Activated CD8-positive, alpha-beta memory T cell treated with anti-CD3 and anti-CD28 coated beads for 1 hour (primary cell): ENCODE results near the gene IVD.

ENCODE experiments used
- DNase-seq, 2 donors: peaks; one replicate each; pipeline ENCODE4 v3.0.0-alpha.2; 2020; ENCODE audit warnings: low read depth in 1 of 2; ENCODE audit errors: extremely low read depth in 1 of 2

IVD gene

DNA sequence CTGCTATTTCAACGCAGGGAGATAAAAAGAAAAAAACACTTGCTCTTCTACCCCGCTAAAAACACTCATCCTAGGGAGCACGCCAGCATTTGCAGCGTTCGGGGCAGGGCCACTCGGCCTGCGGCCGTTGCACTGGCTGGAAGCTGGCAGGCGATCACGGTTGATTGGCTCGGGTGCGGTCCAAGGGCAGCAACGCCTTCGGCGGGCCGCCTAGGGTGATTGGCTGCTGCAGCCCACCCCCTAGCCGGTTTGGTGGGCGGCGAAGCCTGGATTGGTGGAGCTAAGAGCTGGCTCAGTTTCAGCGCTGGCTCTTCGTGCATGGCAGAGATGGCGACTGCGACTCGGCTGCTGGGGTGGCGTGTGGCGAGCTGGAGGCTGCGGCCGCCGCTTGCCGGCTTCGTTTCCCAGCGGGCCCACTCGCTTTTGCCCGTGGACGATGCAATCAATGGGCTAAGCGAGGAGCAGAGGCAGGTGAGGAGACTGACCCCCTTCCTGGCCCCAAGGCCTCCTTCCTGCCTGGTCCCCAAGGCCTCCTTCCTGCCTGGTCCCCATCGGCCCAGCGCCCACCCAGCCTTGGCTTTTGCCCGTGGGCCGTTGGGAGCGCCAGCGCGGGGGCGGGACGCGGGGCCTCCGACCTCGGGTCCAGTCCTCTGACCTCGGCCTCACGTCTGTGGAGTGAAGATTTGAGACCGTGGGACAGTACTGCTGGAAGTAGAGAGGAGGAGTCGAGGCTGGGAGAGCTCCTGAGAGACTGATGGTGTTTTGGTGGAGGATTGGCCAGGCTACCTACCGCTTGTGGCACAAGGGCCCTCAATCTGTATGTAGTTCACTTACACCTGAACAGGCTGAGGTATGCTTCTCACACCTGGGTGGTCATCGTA is at the start of gene IVD:
IVD (plus strand) TSS at position 295 of the 881 bp plus-strand sequence; CDS start at position 328, 33 bp downstream.
- peak; percentile 78 to 82 for DNase-seq

GRCh38 chr15:40355976-40356585 is 49.5 kb upstream of the IVD start:
- DNase-seq = no peak

DNA sequence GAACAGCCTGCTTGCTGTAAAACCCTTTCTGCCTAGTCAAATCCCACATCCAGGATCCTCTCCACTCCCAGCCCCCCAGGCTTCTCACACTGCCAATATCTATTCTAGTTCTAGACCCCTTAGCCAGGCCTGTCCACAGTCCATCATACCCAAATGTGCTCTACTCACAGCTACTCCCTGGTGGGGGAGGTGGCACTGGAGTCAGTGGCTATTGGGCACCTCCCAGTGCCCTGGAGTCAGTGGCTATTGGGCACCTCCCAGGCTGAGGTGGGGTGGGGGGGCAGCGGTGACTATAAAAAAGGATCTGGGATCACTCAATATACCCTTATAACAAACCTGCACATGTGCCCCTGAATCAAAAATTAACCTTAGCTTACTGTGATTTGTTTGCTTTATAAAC is 48.3 kb upstream of the IVD start:
- DNase-seq = no peak

DNA sequence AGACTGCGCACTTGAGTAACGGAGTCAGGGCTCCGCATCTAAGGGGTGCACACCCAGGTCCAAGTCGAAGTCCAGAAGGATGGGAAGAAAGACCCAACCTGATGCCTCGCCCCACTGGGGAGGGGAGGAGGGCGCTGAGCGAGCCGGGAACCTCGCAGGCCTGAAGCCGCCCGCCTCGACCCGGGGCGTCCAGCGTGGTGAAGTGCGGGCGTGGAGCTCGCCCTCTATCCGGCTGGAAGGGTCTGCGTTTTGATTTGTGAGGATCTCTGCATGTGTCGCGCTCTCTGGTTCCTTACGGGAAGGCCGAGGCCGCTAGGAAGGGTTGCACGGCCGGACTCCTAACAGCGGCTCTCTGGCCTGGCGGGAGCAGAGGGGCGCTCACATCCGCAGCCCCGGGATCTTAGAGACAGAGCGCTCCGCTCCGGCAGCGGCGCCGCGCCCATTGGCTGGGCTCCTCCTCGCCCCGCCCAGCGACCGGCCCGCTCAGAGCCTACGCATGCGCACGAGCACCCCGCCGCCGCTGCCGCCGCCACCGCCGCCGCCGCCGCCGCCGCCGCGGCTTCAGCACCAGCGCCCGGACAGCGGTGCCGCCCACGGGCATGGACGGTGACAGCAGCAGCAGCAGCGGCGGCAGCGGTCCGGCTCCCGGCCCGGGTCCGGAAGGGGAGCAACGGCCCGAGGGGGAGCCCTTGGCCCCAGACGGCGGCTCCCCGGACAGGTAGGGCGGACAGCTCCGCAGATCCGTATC is 47.7 kb upstream of the IVD start, which contains the start of gene DISP2:
DISP2 (plus strand) TSS at position 497 of the 748 bp plus-strand sequence; CDS start at position 600, 103 bp downstream.
- peak; percentile 66 to 83 for DNase-seq

DNA sequence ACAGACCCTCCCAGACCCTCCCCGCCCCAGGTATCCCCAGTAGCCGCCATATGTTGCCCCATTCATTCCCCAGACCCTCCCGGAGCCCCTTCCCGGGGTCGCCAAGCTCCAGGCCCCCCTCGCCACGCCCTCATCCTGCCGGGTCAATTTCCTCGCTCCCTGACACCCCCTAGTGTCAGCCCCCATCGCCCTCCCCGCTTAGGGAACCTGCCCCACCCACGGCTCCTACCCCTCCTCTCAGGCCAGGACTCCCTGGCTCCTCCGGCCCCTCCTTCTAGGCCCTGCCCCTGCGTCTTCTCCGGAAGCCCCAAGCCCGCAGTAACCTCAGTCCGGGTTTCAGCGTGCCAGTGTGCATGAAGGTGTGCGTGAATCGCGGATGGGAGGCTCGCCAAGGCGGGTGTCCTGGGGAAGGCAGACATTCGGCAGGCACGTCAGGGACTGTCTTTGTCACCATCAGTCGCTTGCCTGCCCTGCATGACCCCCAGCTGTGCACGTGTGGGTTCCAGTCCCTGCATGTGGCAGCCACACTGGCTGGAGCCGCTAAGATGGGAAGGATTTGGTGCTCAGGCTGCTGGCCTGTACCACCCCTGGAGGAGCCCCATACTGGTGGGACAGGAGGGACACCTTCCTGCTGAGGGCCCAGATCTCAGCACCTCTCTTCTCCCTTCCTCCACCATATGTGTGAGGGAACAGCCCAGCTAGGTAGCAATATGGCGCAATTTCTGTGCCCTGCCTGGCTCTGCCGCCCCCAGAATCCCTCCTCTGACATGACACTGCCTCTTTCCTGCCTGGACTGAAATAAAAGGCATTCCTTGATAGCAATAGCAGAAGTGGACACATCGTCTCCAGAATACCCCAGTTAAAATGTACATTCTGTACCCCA is 46.9 kb upstream of the IVD start:
- no peak for DNase-seq

DNA sequence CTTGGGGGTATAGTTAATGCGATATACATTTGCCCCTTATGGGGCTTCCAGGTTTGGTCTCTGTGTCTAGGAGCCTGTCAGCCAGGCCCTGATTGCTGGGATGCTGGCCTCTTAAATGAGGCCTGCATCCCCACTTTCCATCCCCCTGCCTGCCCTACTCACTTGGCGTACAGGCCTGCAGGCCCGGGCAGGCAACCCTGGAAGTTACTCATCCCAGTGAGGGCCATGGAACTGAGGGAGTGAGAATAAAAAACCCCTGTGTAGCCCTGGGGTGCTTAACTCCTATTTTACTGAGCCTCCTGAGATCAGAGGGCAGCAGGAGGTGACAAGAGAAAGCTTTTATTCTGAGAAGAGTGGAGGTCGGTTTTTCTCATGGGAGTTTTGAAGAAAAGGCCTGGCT is 45.6 kb upstream of the IVD start:
- DNase-seq = no peak

GRCh38 chr15:40361640-40362039 is 44.0 kb upstream of the IVD start:
- DNase-seq = no peak

DNA sequence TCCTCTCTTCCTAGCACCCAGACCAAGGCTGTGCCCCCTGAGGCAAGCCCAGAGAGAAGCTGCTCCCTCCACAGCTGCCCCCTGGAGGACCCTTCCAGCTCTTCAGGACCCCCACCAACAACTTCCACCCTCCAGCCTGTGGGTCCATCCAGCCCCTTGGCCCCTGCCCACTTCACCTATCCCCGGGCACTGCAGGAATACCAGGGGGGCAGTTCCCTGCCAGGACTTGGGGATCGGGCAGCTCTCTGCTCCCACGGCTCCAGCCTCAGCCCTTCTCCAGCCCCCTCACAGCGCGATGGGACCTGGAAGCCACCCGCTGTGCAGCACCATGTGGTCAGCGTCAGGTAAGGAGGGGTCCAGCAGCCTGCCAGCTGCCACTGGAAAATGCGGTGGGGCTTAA is 42.0 kb upstream of the IVD start:
- no peak for DNase-seq

DNA sequence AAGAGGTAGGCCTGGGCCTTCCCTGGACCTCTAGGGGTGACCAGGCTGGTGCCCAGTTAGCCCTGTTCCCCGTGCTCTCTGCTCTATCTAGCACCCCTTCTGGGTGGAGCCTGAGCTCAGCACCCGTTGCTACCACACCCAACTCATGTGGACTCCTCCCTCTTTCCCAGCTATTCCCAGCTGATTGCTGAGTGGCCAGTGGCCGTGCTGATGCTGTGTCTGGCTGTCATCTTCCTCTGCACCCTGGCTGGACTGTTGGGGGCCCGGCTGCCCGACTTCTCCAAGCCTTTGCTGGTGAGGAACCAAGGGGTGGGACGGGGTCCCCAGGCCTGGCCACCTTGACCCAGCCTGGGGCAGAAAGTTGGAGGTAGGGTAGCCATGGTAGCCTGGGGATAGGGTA is 41.3 kb upstream of the IVD start:
- no peak for DNase-seq

DNA sequence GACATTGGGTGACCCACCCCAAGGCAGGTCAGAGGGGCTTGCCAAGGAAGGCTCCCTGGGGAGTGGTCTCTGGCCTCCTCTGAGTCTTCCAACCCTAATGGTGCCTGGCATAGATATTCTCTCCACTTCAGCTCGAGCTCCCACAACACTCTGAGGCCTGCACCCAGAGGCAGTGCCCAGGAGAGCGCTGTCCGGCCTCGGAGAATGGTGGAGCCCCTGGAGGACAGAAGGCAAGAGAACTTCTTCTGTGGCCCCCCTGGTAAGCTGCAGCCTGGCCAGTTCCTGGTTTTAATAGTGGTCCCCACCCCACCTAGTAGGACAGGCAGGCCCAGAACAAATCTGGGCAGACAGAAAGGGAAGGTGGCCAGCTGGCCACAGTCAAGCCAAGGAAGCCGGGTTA is 40.6 kb upstream of the IVD start:
- no peak for DNase-seq

DNA sequence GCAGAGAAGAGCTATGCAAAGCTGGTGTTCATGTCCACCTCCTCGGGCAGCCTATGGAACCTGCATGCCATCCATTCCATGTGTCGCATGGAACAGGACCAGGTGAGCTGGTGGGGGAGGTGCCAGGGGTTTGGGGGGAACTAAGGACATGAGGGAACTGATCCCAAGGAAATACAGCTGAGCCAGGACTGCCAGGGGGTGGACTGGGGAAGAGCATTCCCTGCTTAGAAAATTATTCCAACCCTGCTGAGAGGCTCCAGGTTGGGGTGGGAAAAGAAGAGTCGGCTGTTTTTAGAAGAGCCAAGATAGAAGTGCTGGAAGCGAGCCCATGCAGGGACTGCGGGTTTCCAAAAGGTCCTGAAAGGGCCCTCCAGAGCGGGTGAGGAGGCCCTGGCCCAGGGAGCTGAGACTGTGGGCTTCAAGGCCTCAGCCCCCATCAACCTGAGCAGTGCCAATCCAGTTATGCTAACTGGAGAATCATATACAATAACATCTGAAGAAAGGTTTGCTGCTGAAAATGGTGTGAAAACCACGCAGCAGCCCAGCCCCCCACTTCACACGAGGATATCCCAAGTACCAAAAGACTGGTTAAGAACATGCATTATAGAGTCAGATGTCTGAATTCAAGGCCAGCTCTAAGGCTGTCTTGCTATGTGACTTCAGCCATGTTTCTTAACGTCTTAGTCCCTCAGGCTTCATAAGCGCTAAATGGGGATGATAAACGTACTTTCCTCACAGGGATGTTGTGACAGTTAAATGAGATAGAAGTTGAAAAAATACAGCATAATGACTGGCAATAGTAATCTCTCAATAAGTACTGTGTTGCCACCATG is 39.8 kb upstream of the IVD start:
- DNase-seq = no peak

DNA sequence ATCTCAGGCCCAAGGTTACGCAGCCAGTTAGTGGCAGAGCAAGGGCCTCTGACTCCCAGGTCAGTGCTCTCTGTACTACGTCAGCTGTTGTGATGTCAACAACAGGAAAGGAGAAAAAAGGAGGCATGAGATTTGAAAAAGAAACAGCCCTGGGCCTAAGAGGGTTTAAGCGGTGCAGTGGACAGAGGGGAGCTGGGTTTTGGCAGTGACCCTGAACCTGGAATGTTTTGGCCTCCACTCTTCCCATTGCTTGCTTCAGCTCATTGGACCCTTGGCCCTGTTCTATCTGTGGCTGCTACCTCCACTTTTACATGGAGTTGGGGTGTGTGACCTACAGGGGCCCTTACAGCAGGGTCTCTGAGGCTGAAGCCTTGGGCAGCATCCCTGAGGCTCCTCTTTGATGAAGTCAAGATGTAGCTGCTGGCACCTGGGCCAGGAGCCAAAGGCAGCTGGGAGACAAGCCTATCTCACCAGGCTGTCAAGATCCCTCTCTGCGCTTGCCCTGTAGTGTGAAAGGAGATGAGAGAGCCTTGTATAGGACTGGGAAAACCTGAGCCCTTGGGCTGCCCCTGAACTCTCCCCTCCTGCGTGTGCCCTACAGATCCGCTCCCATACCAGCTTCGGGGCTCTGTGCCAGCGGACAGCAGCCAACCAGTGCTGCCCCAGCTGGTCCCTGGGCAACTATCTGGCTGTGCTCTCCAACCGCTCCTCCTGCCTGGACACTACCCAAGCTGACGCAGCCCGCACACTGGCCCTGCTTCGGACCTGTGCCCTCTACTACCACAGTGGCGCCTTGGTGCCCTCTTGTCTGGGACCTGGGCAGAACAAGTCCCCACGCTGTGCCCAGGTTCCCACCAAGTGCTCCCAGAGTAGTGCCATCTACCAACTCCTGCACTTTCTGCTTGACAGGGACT is 38.9 kb upstream of the IVD start:
- no peak for DNase-seq

- DNase-seq = no peak
Measured at GRCh38 chr15:40367371-40367685, 38.3 kb upstream of the IVD start.

DNA sequence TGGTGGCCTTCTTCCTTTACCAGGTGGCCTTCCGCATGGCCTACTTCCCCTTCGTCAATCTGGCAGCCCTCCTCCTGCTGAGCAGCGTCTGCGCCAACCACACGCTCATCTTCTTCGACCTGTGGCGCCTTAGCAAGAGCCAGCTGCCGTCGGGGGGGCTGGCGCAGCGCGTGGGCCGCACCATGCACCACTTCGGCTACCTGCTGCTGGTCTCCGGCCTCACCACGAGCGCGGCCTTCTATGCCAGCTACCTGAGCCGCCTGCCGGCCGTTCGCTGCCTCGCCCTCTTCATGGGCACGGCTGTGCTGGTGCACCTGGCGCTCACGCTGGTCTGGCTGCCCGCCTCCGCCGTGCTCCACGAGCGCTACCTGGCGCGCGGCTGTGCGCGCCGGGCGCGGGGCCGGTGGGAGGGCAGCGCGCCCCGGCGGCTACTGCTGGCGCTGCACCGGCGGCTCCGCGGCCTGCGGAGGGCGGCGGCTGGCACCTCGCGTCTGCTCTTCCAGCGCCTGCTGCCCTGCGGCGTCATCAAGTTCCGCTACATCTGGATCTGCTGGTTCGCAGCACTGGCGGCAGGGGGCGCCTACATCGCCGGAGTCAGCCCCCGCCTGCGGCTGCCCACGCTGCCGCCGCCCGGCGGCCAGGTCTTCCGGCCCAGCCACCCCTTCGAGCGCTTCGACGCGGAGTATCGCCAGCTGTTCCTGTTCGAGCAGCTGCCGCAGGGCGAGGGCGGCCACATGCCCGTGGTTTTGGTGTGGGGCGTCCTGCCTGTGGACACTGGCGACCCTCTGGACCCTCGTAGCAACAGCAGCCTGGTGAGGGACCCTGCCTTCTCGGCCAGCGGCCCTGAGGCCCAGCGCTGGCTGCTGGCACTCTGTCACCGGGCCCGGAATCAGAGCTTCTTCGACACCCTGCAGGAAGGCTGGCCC is 37.6 kb upstream of the IVD start:
- DNase-seq = peak; percentile 69 to 76

DNA sequence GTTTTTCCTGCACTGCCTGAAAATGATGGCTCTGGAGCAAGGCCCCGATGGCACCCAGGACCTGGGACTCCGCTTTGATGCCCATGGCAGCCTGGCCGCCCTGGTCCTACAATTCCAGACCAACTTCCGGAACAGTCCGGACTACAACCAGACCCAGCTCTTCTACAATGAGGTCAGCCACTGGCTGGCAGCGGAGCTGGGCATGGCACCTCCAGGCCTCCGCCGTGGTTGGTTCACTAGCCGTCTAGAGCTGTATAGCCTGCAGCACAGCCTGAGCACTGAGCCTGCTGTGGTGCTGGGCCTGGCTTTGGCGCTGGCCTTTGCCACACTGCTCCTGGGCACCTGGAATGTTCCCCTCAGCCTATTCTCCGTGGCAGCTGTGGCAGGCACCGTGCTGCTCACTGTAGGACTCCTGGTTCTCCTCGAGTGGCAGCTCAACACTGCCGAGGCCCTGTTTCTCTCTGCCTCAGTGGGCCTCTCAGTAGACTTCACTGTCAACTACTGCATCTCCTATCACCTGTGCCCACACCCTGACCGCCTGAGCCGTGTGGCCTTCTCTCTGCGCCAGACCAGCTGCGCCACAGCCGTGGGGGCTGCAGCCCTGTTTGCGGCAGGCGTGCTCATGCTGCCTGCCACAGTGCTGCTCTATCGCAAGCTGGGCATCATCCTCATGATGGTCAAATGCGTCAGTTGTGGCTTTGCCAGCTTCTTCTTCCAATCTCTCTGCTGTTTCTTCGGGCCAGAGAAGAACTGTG is 36.7 kb upstream of the IVD start:
- DNase-seq = no peak

DNA sequence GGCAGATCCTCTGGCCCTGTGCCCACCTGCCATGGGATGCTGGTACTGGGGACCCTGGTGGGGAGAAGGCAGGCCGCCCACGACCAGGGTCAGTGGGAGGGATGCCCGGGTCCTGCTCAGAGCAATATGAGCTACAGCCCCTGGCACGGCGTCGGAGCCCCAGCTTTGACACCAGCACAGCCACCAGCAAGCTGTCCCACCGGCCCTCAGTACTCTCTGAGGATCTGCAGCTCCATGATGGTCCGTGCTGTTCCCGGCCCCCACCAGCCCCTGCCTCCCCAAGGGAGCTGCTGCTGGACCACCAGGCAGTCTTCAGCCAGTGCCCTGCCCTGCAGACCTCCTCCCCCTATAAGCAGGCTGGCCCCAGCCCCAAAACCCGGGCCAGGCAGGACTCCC is 36.1 kb upstream of the IVD start:
- DNase-seq = no peak

DNA sequence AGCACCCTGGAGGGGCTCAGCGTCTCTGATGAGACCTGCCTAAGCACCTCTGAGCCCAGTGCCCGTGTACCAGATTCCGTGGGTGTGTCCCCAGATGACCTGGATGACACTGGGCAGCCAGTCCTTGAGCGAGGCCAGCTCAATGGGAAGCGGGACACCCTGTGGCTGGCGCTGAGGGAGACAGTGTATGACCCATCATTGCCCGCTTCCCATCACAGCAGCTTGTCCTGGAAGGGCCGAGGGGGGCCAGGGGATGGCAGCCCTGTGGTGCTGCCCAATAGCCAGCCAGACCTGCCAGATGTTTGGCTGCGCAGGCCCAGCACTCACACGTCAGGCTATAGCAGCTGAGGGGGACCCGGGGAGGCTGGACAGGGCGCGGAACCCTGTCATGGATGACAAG is 35.6 kb upstream of the IVD start:
- no peak for DNase-seq
